Stimulated activated CD8-positive, alpha-beta memory T cell treated with anti-CD3 and anti-CD28 coated beads, Interleukin-4, amount 100 ng/mL, for 4 hours (primary cell): ENCODE measurements around the gene BRAF.
"Not testable (repeated sequence)": the region's sequence is repeated elsewhere in the genome, so short reads cannot be mapped to it uniquely, and the experiment has no call there.

Experiments
- DNase-seq, 2 donors: peaks; one replicate each; pipeline ENCODE4 v3.0.0-alpha.2; 2020; ENCODE audit warnings: low read depth in 2 of 2, low spot score in 1 of 2

Gene BRAF

GRCh38 chr7:140774371-140774770, 150.4 kb downstream of the BRAF start:
- DNase-seq = no peak

GRCh38 chr7:140773104-140773503, 151.6 kb downstream of the BRAF start:
- no peak for DNase-seq

- no peak for DNase-seq
Measured at GRCh38 chr7:140771826-140772225, 152.9 kb downstream of the BRAF start.

DNA sequence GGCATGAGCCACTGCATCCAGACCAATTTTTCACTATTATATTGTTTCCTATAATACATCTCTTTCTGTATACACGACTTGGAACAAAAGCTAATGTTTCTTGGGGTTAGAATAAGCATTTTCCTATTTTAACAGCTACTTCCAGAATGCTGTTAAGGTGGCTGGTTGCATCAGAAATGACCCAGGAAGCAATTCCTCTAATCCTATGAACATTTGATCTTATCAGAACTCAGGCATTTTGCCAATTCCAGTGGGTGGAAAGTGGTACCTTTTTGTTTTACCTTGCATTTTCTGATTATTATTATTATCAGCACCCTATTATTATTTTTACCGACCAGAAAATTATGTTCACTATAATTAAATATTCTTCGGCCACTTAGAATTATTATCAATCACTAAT, 154.9 kb downstream of the BRAF start:
- no peak for DNase-seq

DNA sequence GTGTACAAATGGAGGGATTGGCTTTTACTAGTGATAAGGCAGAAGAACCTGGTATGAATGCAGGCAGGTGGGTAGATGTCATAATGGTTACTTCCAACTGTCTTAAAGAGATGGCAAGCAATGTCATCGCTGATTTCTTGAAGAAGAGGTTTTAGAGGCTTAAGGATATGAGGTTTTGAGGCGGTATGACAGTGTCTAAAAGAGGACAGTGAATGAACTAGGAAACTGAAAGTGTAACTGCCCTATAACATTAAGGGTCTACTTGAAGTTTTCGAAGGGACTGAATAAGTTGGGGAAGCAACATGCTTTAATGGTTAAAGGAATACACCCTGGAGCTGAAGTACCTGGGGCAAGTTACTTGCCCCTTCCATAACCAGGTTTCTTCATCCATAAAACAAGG, 157.3 kb downstream of the BRAF start:
- DNase-seq = no peak

- not testable (repeated sequence) for DNase-seq
Measured at GRCh38 chr7:140765441-140765840, 159.3 kb downstream of the BRAF start.

DNA sequence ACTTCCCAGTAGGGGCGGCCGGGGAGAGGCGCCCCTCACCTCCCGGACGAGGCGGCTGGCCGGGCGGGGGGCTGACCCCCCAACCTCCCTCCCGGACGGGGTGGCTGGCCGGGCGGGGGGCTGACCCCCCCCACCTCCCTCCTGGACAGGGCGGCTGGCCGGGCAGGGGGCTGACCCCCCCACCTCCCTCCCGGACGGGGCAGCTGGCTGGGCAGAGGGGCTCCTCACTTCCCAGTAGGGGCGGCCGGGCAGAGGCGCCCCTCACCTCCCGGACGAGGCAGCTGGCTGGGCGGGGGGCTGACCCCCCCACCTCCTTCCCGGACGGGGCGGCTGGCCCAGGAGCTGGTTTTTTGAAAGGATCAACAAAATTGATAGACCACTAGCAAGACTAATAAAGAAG, 161.6 kb downstream of the BRAF start:
- DNase-seq = not testable (repeated sequence)

DNA sequence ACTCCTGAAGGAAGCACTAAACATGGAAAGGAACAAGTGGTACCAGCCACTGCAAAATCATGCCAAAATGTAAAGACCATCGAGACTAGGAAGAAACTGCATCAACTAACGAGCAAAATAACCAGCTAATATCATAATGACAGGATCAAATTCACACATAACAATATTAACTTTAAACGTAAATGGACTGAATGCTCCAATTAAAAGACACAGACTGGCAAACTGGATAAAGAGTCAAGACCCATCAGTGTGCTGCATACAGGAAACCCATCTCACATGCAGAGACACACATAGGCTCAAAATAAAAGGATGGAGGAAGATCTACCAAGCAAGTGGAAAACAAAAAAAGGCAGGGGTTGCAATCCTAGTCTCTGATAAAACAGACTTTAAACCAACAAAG, 163.4 kb downstream of the BRAF start:
- not testable (repeated sequence) for DNase-seq

DNA sequence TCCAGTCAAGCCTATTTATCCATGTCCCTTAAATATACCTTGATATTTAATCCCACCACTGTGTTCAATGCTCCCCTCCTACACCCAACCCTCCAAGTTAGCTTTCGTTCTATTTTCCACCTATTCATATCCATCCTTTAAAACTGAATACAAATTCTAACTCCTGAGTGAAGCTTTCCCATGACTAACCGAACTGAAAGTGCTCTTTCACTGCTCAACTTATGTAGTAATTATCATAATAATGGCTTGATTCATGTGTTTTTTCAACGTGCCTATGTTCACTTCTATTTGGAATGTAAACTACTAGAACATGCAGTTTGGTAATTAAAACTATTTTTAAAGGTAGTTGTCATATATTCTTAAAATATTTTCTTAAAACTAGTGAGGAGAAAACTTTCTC, 170.2 kb downstream of the BRAF start:
- DNase-seq = no peak

DNA sequence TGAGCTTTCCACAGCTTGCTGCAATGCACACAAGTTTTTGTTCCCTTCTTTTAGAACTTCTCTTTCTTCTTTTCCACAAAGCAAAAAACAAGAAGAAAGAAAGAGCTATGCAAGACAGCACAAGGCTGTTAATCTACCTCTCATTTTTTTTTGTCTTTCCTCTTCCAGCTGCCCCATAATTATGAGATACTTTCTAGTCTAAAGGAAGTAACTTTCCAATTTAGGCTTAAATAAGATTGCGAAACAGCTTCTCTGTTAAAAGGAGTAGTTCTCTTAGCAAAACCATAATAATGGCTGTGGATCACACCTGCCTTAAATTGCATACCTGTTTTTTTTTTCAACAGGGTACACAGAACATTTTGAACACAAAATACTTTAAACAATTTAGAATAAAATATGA, 172.2 kb downstream of the BRAF start:
- DNase-seq = no peak

DNA sequence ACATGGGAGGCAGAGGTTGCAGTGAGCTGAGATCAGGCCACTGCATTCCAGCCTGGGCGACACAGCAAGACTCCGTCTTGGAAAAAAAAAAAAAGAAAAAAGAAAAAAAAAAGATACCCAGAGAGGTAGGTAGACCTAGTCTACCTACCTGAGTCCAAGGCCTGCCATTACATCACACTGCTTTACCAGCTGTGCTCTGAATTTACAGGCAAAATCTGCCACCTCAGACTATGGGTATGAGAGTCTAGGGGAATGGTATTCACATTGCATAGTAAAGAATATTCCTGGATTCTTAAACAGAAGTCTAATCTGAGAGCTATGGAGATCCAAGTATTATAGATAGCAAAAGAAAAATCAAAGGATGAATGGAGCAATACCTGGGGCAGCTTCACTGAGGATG, 178.0 kb downstream of the BRAF start:
- no peak for DNase-seq

GRCh38 chr7:140745266-140746058, 179.3 kb downstream of the BRAF start:
- no peak for DNase-seq

DNA sequence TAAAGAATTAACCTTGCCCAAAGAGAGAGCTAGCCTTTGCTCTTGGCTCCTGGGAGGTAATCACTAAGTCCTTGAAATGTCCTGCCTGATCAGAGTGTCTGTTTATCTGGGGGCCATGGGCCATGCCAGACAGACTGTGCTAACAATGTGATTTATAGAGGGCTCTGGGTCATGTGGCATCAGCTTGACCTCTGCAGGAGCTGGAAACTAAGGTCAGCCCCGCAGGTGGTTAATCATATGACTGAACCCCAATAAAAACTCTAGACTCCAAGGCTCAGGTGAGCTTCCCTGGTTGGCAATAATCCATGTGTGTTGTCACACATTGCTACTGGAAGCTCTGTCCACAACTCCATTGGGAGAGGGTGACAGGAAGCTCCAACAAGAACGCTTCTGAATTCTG, 180.7 kb downstream of the BRAF start:
- no peak for DNase-seq

DNA sequence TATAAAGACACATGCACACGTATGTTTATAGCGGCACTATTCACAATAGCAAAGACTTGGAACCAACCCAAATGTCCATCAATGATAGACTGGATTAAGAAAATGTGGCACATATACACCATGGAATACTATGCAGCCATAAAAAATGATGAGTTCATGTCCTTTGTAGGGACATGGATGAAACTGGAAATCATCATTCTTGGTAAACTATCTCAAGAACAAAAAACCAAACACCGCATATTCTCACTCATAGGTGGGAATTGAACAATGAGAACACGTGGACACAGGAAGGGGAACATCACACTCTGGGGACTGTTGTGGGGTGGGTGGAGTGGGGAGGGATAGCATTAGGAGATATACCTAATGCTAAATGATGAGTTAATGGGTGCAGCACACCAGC, 181.5 kb downstream of the BRAF start:
- DNase-seq = not testable (repeated sequence)

DNA sequence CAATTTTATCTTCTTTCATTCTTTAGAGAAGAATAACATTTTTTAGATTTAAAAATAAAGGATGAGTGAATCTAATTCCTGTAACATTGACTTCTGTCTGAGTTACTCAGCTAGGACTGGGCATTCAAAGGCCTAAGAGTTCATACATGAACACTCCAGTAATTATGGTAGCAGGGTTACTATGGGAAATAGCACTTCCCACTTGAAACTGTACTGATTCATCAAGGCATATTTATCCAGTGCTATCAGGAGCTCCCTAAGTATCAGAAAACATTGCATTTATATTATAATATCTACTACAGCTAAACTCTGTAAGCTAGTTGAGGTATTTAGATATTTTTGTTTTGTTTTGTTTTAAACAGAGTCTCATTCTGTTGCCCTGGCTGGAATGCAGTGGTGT, 186.4 kb downstream of the BRAF start:
- DNase-seq = no peak

GRCh38 chr7:140734729-140735128, 190.0 kb downstream of the BRAF start:
- DNase-seq = no peak

GRCh38 chr7:140734096-140734495, 190.6 kb downstream of the BRAF start:
- no peak for DNase-seq

DNA sequence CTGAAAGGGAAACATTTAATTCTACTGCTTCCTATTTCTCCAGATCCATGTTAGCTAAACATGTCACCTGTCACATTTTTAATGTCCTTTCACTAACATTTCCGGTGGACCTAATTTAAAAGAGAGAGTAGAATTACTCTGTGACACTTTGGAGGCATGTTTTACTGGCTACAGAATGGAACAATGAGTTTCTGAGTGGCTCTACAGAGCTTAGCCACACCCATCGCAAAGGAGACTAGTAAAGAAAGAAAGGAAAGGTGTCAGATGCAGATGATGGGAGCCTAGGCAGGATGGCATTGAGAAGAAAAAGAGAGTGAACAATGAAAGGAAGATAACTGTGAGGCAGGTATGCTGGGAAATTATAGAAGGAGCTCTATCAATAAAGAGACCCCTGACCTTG, 192.3 kb downstream of the BRAF start:
- DNase-seq = no peak

- no peak for DNase-seq
Measured at GRCh38 chr7:140726281-140726680, 198.4 kb downstream of the BRAF start.

DNA sequence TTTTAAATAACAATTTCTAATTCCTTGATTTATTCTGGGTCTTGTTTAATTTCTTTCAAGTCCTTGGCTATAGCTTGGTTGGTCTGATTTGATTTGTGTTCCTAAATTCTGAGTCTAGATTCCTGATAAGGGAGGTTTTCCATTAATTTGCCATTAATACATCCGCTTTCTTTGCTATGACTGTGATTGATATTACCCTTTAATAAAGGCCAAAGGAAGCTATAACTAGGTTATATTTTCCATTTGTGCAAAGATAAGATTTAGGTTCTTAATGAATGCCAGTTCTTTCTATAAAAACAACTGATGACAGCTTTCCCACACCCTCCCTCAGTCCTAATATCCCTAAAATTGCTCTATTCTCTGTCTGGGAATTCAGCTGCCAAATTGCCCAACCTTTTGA, 200.0 kb downstream of the BRAF start:
- no peak for DNase-seq

DNA sequence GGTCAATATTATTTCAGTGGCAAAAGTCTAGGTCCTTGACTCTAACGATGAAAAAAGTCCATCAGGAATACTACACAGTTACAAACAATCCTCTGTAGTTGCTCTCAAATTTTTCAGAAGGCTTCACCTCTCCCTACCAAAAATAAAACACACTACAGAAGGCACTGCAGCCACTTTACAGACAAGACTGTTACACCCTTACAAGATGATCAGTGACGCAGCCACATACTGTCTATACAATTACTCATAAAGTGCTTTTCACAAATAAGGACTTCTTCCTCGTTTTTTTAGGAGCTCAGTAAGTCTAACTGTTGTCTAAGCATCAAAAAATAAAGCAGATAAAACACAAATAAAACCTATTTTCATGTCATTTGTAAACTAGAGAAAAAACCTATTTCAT, 201.2 kb downstream of the BRAF start:
- DNase-seq = no peak

GRCh38 chr7:140723006-140723405, 201.7 kb downstream of the BRAF start:
- DNase-seq = no peak

- no peak for DNase-seq
Measured at GRCh38 chr7:140722254-140722653, 202.5 kb downstream of the BRAF start.
